Stimulated activated CD8-positive, alpha-beta memory T cell treated with anti-CD3 and anti-CD28 coated beads, Interleukin-7, amount 100 ng/mL, for 48 hours (primary cell): ENCODE data around the gene CNGA3.

ENCODE experiments used
- DNase-seq, 2 donors: peaks; one replicate each; pipeline ENCODE4 v3.0.0-alpha.2; 2020; ENCODE audit warnings: low read depth in 1 of 2; ENCODE audit errors: extremely low read depth in 1 of 2

The CNGA3 gene

DNA sequence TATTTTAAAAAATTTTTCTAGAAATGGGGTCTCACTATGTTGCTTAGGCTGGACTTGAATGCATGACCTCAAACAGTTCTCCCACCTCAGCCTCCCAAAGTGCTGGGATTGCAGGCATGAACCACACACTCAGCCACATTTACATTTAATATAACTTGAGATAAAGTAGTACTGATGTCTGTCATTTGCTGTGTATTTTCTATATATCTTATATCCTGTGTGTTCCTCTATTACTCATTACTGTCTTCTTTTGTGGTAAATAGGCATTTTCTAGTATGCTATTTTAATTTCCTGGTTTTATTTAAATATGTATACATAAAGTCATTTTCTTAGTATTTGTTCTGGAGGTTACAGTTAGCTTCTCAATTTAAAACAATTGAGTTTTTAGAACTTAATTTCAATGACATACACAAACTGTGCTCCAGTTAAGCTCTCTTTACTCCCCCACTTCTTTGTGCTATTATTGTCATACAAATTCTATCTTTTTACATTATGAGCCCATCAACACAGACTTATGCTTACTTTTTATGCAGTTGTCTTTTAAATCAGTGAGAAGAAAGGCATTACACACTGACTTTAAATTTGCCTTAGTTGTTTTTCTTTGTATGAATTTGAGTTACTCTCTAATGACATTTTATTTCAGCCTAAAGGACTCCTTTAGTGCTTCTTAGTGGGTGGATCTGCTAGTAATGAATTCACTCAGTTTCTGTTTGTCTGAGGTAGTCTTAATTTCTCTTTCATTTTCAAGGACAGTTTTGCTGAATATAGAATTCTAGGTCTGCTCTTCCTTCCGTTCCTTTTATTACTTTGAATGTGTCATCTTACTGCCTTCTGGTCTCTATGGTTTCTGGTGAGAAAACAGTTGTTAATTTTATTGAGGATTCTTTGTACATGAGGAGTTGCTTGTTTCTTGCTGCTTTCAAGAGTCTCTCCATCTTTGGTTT lies 92.2 kb downstream of the CNGA3 start:
- DNase-seq, result no peak

- DNase-seq, result no peak
Measured at GRCh38 chr2:98441706-98442450, 95.6 kb downstream of the CNGA3 start.

DNA sequence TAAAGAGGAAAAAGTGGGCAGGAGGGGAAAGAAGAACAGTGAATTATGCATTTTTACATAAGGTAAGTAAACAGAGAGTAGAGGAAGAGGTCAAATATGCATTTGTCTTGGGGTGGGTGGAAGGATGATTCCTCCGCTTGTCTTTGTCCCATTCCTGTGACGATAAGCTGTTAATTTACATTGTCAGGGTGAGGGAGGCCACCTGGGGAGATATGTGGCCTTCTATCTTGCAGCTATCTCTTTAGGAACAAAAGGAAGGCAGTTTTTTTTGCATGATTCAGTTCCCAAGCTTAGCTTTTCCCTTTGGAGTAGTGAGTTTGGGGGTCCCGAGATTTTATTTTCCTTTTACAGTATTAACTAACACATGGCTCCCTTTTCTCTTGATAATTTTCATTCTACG lies 96.2 kb downstream of the CNGA3 start:
- no peak for DNase-seq

- DNase-seq, result no peak
Measured at GRCh38 chr2:98444436-98445176, 98.3 kb downstream of the CNGA3 start, which contains the start of gene INPP4A. TSS of gene INPP4A (plus strand) at chr2:98444858. CDS start at chr2:98520049, 75,191 bp downstream.

DNA sequence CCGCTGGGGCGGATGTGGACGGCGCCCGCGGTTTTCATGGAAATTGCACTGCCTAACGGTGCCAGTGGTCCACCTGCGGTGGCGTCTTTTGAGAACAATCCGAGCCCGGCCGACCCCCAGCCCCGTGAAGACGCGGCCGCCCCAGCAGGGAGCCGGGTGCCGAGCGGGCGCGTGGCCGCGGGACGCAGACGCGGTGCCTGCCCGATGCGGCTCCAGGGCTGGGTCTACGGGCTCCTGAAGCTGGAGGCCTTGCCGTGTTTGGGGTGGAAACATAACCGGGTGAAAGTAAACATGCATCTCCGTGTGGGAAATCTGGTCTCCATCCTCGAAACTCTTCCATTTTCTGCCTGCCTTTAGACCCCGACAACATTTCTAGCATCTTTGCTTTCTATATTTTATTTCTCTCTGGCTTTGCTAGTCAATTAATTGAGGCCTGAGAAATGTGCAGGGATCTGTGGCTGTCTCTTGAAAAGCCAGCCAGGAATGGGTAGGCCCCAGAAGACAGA lies 99.0 kb downstream of the CNGA3 start:
- no peak for DNase-seq

GRCh38 chr2:98445683-98446581 lies 99.7 kb downstream of the CNGA3 start:
- no peak for DNase-seq

GRCh38 chr2:98446850-98447249 lies 100.6 kb downstream of the CNGA3 start:
- DNase-seq, result no peak
